Amniotic epithelial cell (primary cell): ENCODE measurements around the gene CFAP46.

Experiments
- DNase-seq: peaks from one replicate; pipeline ENCODE4 v3.0.0-alpha.2; 2010; ENCODE audit warnings: low read depth

The CFAP46 gene

DNA sequence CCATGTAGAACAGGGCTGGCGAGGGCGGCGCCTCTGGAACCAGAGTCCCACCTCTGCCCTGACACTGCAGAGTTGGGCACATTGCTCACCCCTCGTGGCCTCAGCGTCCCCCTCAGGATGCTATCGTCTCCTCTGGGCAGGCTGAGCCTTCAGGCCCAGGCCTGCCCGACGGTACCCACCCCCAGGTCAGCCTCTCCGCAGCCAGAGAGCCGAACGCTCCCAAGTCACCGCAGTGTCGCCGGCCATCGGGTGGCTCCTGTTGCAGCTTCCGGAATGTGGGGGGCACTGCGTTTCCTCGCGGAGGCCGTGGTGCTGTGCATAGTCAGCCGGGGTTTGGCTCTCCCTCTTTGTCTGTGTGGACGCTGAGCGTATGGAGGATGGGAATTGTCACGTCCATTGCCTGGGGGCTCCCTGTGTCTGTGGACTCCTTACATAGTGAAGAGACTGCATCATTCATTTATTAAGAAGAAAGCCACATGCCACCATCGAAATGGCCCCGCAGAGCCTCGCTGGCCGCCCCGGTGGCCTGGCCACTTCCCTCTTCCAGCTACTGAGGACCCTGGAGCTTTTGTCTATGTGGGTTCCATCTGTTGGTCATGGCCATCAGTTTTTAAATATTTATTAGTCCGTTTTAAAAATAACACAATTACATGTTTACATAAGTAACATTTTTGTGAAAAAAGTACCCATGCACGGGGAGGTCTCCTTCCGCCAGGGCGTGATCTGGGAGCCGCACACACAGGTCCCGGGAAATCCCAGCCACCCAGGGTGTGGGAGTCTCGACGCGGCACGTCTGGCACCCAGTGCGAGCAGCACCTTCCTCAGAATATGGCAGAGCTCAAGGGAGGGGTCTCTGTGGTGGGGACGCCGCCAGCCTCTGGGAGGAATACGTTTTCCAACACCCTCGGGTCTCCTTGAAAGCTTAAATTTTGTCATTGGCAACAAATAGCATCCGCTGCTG lies 172.0 kb downstream of the CFAP46 start:
- DNase-seq, result no peak

DNA sequence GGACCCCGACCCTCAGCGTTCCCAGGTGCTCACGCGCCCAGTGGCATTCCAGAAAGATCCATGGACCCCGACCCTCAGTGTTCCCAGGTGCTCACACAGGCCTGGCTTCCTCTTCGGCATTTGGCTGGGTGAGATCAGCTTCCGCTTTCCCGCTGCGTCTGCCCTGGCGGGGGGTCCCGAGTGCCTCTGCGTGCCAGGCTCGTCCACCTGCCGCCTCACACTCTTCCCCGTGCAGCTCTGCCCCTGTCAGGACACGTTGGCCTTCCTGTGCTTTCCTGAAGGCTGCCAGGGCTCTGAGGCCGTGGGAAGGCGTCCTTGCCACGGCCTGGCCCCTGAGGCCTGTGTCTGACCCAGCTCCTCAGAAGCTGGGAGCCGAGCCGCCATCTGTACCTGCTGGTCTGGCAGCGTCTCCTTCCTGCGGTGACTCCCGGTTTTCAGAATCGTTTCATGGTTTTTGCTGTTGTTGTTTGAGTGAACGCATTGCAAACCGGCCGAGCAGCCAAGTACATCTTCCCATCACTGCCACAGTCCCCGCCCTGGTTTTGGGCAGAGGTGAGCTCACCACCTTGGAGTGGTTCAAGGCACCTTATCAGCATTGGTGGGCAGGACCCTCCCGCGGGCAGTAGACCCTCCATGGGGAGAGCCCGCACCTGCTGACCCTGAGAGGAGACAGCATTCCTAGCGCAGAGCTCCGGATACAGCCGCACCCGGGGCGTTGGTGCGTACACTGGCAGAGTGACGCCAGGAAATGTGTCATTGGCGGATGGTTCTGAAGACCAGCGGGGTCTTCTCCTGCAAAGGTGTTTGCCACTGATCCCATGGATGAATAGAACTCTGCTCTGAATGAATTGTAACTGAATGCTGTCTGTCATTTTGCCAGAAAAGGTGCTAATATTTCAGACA lies 173.8 kb downstream of the CFAP46 start:
- no peak for DNase-seq

DNA sequence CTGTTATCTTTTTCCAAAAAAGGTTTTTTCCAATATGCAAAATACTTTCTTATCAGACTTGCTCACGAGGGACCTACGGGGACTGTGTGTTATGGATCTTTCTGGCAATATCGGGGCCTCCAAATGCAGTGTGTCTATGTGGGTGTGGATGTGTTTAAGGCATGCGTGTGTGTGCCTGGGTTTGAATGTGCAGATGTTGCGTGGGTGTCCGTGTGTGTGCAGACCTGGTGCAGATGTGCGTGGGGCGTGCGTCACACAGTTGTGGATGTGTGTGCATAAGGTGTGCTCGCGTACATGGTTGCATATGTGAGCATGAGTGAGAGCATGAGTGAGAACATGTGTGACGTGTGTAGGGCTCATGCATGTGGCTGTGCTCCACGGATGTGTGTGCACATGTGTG lies 176.1 kb downstream of the CFAP46 start:
- no peak for DNase-seq

- no peak for DNase-seq
Measured at GRCh38 chr10:132765435-132765834, 176.9 kb downstream of the CFAP46 start.

DNA sequence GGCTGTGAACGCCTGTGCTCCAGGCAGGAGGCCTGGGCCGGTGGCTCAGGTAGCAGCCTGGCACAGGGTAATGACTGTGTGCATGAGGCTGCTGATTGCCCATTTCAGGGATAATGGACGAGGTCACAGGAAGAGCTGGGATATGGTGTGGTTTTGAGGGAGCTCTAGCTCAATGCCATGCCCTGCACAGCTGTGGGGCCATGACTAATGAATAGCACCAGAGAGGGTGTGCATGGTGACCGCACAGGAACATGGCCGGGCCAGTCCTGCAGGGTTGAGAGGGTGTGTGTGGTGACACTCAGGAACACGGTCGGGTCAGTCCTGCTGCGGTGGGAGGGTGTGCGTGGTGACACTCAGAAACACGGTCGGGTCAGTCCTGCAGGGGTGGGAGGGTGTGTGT lies 178.3 kb downstream of the CFAP46 start:
- no peak for DNase-seq

- no peak for DNase-seq
Measured at GRCh38 chr10:132763545-132763944, 178.8 kb downstream of the CFAP46 start.

GRCh38 chr10:132762267-132762666 lies 180.1 kb downstream of the CFAP46 start:
- DNase-seq, result no peak

- no peak for DNase-seq
Measured at GRCh38 chr10:132761395-132762060, 180.8 kb downstream of the CFAP46 start.

DNA sequence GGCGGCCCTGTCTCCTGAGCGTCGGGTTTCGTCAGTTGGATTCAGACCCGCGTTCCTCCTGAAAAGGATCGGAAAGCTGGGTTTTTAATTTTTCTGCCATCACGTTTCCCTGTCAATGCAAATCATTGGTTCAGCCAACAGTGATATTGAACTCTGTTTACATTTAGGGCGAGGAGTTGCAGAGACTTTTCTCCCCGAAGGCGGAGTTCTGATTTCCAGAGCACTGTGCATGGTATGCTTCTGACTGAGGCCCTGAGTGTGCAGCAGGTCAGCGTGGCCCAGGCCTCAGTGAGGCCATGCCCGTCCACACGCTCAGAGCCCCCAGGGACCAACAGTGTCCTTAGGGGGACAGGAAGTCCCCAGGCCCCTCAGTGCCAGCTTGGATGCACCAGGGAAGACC lies 183.5 kb downstream of the CFAP46 start:
- no peak for DNase-seq
